Spleen (tissue), 11 donors: ENCODE results near the gene ZNF367. TPM values are rescaled to one million over a fixed set of nuclear protein-coding genes. Genes with fewer than 3 reads are reported as not detected.
A peak's percentile ranks its signal among the peaks of the same experiment; 100 is the strongest.

ENCODE experiments used
- DNase-seq: peaks from one replicate; pipeline ENCODE4 v3.0.0-alpha.2; 2020
- H3K27ac ChIP-seq, 8 donors: fragments of 200-600 bp; sonication (generic) in 7 of 8; 1 replicate in 4 of 8; 2 replicates in 4 of 8; pipeline versions ENCODE4 v1.5.0 to v1.8.0; 2016 to 2021; ENCODE audit warnings: inconsistent platforms in 4 of 8, mild to moderate bottlenecking in 4 of 8, moderate library complexity in 1 of 8
- H3K27me3 ChIP-seq, 7 donors: fragments of 200-600 bp; sonication (generic) in 6 of 7; replicated peaks in 1 of 7; 1 replicate in 4 of 7; 2 replicates in 3 of 7; pipeline versions ENCODE4 v1.5.0 to v1.8.0; 2016 to 2021; ENCODE audit warnings: inconsistent platforms in 3 of 7, mild to moderate bottlenecking in 1 of 7
- H3K36me3 ChIP-seq, 6 donors: fragments of 200-600 bp; sonication (generic) in 5 of 6; 1 replicate in 4 of 6; 2 replicates in 2 of 6; pipeline versions ENCODE4 v1.5.0 to v1.8.0; 2016 to 2021; ENCODE audit warnings: inconsistent platforms in 2 of 6
- H3K4me1 ChIP-seq, 6 donors: fragments of 200-600 bp; sonication (generic) in 5 of 6; 1 replicate in 3 of 6; 2 replicates in 3 of 6; pipeline versions ENCODE4 v1.5.0 to v1.8.0; 2016 to 2021; ENCODE audit warnings: inconsistent platforms in 3 of 6
- H3K4me3 ChIP-seq, 8 donors: fragments of 200-600 bp; sonication (generic) in 7 of 8; 1 replicate in 4 of 8; 2 replicates in 4 of 8; pipeline versions ENCODE4 v1.5.0 to v1.8.0; 2016 to 2021; ENCODE audit warnings: inconsistent platforms in 4 of 8, mild to moderate bottlenecking in 4 of 8, moderate library complexity in 2 of 8
- H3K9me3 ChIP-seq, 8 donors: fragments of 200-600 bp; sonication (generic) in 7 of 8; 1 replicate in 4 of 8; 2 replicates in 4 of 8; pipeline versions ENCODE4 v1.5.0 to v1.8.0; 2016 to 2021; ENCODE audit warnings: inconsistent platforms in 4 of 8
- POLR2A ChIP-seq, 3 donors: fragments of 450-650 bp; IDR thresholded peaks; one replicate each; pipeline ENCODE4 v1.5.1; 2017; ENCODE audit warnings: antibody characterized with exemption in 3 of 3, mild to moderate bottlenecking in 1 of 3
- POLR2AphosphoS5 ChIP-seq, 3 donors: sonication (generic); formaldehyde crosslinking; IDR thresholded peaks; one replicate each; pipeline ENCODE4 v1.5.1; 2017; ENCODE audit warnings: antibody characterized with exemption in 3 of 3
- WGBS, 5 donors: extraction: QIAGEN DNeasy Blood & Tissue Kit in 3 of 5; methylation state at CpG; one replicate each; pipeline versions ENCODE4 v1.1.5 to v1.1.7; 2013 to 2018; 5-methylcytosine and 5-hydroxymethylcytosine counted together
- intact Hi-C: fragments of 100-400 bp; cut with DNase I; formaldehyde crosslinking; loops from one replicate; pipeline ENCODE4 v1.15.0; 2023; ENCODE audit warnings: low total_unique reads
- polyA plus RNA-seq, 3 donors: library from polyadenylated mRNA; stranded (reverse); fragments of 200-250 nt; gene quantifications; one replicate each; pipeline ENCODE4 v1.2.1, GENCODE V29; 2013
- total RNA-seq, 7 donors: library from RNA; depleted of rRNA in 3 of 7; stranded (reverse); fragments of >200 nt in 3 of 7; fragmentation: NEBNext Ultra II Directional in 4 of 7; extraction: Animal tissue kit (Norgen Biotek cat#: 25700) in 4 of 7; gene quantifications; one replicate each; pipeline versions ENCODE4 v1.1.0 to v1.2.1, GENCODE V29; 2016 to 2021
- TF ChIP-seq, protein P1 (sequence below), 11 experiments: fragments of 200-600 bp in 7 of 11; fragments of 450-650 bp in 4 of 11; sonication (generic) in 4 of 11; IDR thresholded peaks in 8 of 11; conservative IDR thresholded peaks in 3 of 11; 1 replicate in 7 of 11; 2 replicates in 4 of 11; pipeline versions ENCODE4 v1.4.0 to v1.8.0; 2016 to 2021; ENCODE audit warnings: antibody characterized with exemption in 11 of 11, inconsistent platforms in 4 of 11, mild to moderate bottlenecking in 1 of 11
- donor health status: healthy with polysubstance abuse.
- donor health status: DM: no; HTN: no; CAD: no; lungs with moderate emphysema.
- donor health status: DM: no; HTN: no; CAD: no.
- donor health status: Bipolar disorder and iron deficiency.
- donor health status: healthy.
- donor health status: DM: no; HTN: no; CAD: no.
- donor health status: DM: yes; HTN: yes; CAD: no.

ZNF367 gene
- total and polyA plus RNA-seq, 10 donors: 0.93 to 3.7 (median 1.9) TPM

GRCh38 chr9:96442491-96442890 is 24.3 kb upstream of the ZNF367 start:
- WGBS, 5 donors: 71 to 83% (median 79%) methylated on average over 3 of the region's 3 CpGs
- H3K27me3 ChIP-seq: no peaks in the 10 kb centered on the region
- H3K27ac ChIP-seq: no peak overlapping the region
- intact Hi-C loops: no loop called here
- H3K9me3 ChIP-seq: no peaks in the 10 kb centered on the region
- H3K36me3 ChIP-seq: no peaks in the 10 kb centered on the region
- TF ChIP-seq POLR2AphosphoS5 (IDR thresholded peaks at IDR 0.05): no peak
- TF ChIP-seq, protein P1, sequence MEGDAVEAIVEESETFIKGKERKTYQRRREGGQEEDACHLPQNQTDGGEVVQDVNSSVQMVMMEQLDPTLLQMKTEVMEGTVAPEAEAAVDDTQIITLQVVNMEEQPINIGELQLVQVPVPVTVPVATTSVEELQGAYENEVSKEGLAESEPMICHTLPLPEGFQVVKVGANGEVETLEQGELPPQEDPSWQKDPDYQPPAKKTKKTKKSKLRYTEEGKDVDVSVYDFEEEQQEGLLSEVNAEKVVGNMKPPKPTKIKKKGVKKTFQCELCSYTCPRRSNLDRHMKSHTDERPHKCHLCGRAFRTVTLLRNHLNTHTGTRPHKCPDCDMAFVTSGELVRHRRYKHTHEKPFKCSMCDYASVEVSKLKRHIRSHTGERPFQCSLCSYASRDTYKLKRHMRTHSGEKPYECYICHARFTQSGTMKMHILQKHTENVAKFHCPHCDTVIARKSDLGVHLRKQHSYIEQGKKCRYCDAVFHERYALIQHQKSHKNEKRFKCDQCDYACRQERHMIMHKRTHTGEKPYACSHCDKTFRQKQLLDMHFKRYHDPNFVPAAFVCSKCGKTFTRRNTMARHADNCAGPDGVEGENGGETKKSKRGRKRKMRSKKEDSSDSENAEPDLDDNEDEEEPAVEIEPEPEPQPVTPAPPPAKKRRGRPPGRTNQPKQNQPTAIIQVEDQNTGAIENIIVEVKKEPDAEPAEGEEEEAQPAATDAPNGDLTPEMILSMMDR (IDR thresholded peaks at IDR 0.05 in 8 of 11, conservative IDR thresholded peaks at IDR 0.05 in 3 of 11): no peak
- no peak for TF ChIP-seq POLR2A (IDR thresholded peaks at IDR 0.05)
- H3K4me3 ChIP-seq: no peak overlapping the region
- DNase-seq: no peak
- H3K4me1 ChIP-seq: no peaks in the 10 kb centered on the region

DNA sequence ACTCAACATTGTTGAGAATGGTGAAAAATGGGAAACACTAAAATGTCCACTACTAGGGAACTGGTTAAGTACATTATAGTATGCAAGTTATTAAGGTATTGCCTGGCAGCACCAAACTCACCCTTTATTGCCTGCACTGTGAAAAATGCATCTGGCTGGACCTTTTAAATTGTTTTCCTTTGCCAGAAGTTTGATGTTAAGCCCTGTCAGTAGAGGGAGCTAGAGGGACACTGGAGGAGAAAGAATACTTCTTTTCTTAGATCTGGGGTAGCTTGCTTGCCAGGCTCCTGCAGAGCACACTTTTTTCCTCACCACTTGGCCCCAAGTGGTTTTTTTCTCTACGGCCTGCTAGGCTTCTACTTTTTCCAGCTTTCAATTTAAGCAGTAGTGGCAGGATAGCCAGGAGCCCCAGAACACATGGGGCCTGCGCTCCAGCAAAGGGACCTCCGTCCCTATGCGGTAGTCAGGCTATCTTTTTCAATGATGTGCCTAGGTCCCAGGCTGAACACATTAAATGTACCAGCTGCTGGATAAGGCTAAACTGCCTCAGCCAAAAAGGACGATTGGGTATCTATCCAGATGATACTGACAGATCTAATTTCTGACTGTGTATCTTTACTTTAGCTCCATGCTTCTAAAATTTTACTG is 23.8 kb upstream of the ZNF367 start:
- 85 to 96% (median 86%) methylated on average over 5 of the region's 5 CpGs for WGBS, 5 donors
- intact Hi-C loops: no loop called here
- TF ChIP-seq POLR2AphosphoS5 (IDR thresholded peaks at IDR 0.05): no peak
- TF ChIP-seq, protein P1 (IDR thresholded peaks at IDR 0.05 in 8 of 11, conservative IDR thresholded peaks at IDR 0.05 in 3 of 11): peak in 5 of 11 experiments; percentile 23 to 50 (median 33)
- Histone ChIP-seq H3K4me1 (no peaks in the 10 kb centered on the region), H3K36me3 (no peaks in the 10 kb centered on the region), H3K27ac (no peak overlapping the region), H3K27me3 (no peaks in the 10 kb centered on the region), H3K9me3 (no peaks in the 10 kb centered on the region), H3K4me3 (no peak overlapping the region)
- DNase-seq: no peak

GRCh38 chr9:96440671-96441199 is 22.6 kb upstream of the ZNF367 start:
- Histone ChIP-seq H3K9me3 (no peaks in the 10 kb centered on the region), H3K27me3 (no peaks in the 10 kb centered on the region), H3K4me3 (no peak overlapping the region), H3K36me3 (no peaks in the 10 kb centered on the region), H3K4me1 (no peaks in the 10 kb centered on the region), H3K27ac (no peak overlapping the region)
- DNase-seq: no peak
- WGBS, 5 donors: 80 to 93% (median 88%) methylated on average over 5 of the region's 5 CpGs
- intact Hi-C loops: no loop called here
- no peak for TF ChIP-seq POLR2AphosphoS5 (IDR thresholded peaks at IDR 0.05)
- TF ChIP-seq POLR2A (IDR thresholded peaks at IDR 0.05): no peak
- TF ChIP-seq, protein P1 (IDR thresholded peaks at IDR 0.05 in 8 of 11, conservative IDR thresholded peaks at IDR 0.05 in 3 of 11): no peak

GRCh38 chr9:96437454-96437853 is 19.3 kb upstream of the ZNF367 start:
- WGBS, 5 donors: 94 to 100% (median 98%) methylated on average over 6 to 7 of the region's 7 CpGs
- TF ChIP-seq POLR2AphosphoS5 (IDR thresholded peaks at IDR 0.05): no peak
- no peak for TF ChIP-seq POLR2A (IDR thresholded peaks at IDR 0.05)
- TF ChIP-seq, protein P1 (IDR thresholded peaks at IDR 0.05 in 8 of 11, conservative IDR thresholded peaks at IDR 0.05 in 3 of 11): no peak
- intact Hi-C loops: no loop called here

More at GRCh38 chr9:96437454-96437853, 19.3 kb upstream of the ZNF367 start:
- Histone ChIP-seq H3K36me3 (no peaks in the 10 kb centered on the region), H3K27me3 (no peaks in the 10 kb centered on the region), H3K27ac (no peak overlapping the region), H3K4me1 (no peaks in the 10 kb centered on the region), H3K9me3 (no peaks in the 10 kb centered on the region), H3K4me3 (no peak overlapping the region)
- DNase-seq: no peak
